Measurements from ENCODE around the gene MACROD2. TPM values are rescaled to one million over a fixed set of nuclear protein-coding genes. Genes with fewer than 3 reads are reported as not detected.

MACROD2 gene
- total RNA-seq, 4 donors from 2014 or later = 12.6 to 60.3 (median 18.9) TPM

- no peak for TF ChIP-seq CTCF (IDR thresholded peaks at IDR 0.05)
- TF ChIP-seq POLR2A (IDR thresholded peaks at IDR 0.05) = no peak
- no peak for TF ChIP-seq POLR2AphosphoS5 (IDR thresholded peaks at IDR 0.05)
- TF ChIP-seq EP300 (IDR thresholded peaks at IDR 0.05) = no peak
Measured at GRCh38 chr20:14724468-14724867, 729.2 kb downstream of the MACROD2 start.

GRCh38 chr20:14726591-14726990 is 731.3 kb downstream of the MACROD2 start:
- no peaks in the 10 kb centered on the region for H3K27me3 ChIP-seq
- no peaks in the 10 kb centered on the region for H3K4me1 ChIP-seq
- no peaks in the 10 kb centered on the region for H3K36me3 ChIP-seq
- DNase-seq (ENCODE audit: low spot score in 2 of 2) = no peak
- H3K27ac ChIP-seq = no peak overlapping the region
- H3K4me3 ChIP-seq = no peak overlapping the region
- TF ChIP-seq POLR2A (IDR thresholded peaks at IDR 0.05) (no peak), CTCF (IDR thresholded peaks at IDR 0.05) (no peak), EP300 (IDR thresholded peaks at IDR 0.05) (no peak), POLR2AphosphoS5 (IDR thresholded peaks at IDR 0.05) (no peak)
- WGBS = 96% methylated on average over 3 of the region's 3 CpGs
- H3K9me3 ChIP-seq = no peaks in the 10 kb centered on the region

More at GRCh38 chr20:14724468-14724867, 729.2 kb downstream of the MACROD2 start:
- Histone ChIP-seq H3K36me3 (no peaks in the 10 kb centered on the region), H3K27ac (no peak overlapping the region), H3K27me3 (no peaks in the 10 kb centered on the region), H3K4me3 (no peak overlapping the region), H3K9me3 (no peaks in the 10 kb centered on the region), H3K4me1 (no peaks in the 10 kb centered on the region)
- DNase-seq (ENCODE audit: low spot score in 2 of 2) = no peak
- WGBS = 49% methylated on average over 1 of the region's 1 CpG

GRCh38 chr20:14727485-14728150 is 732.3 kb downstream of the MACROD2 start:
- DNase-seq (ENCODE audit: low spot score in 2 of 2) = no peak
- WGBS = 88% methylated on average over 1 of the region's 1 CpG
- no peaks in the 10 kb centered on the region for H3K27me3 ChIP-seq

GRCh38 chr20:14729390-14729789 is 734.1 kb downstream of the MACROD2 start:
- WGBS = 88% methylated on average over 3 of the region's 3 CpGs
- no peaks in the 10 kb centered on the region for H3K36me3 ChIP-seq
- H3K4me3 ChIP-seq = no peak overlapping the region
- TF ChIP-seq POLR2AphosphoS5 (IDR thresholded peaks at IDR 0.05) (no peak), POLR2A (IDR thresholded peaks at IDR 0.05) (no peak), CTCF (IDR thresholded peaks at IDR 0.05) (no peak), EP300 (IDR thresholded peaks at IDR 0.05) (no peak)
- no peaks in the 10 kb centered on the region for H3K9me3 ChIP-seq
- no peak overlapping the region for H3K27ac ChIP-seq
- no peaks in the 10 kb centered on the region for H3K4me1 ChIP-seq
- no peaks in the 10 kb centered on the region for H3K27me3 ChIP-seq
- no peak for DNase-seq (ENCODE audit: low spot score in 2 of 2)

More at GRCh38 chr20:14727485-14728150, 732.3 kb downstream of the MACROD2 start:
- Histone ChIP-seq H3K4me1 (no peaks in the 10 kb centered on the region), H3K27ac (no peak overlapping the region), H3K36me3 (no peaks in the 10 kb centered on the region), H3K4me3 (no peak overlapping the region), H3K9me3 (no peaks in the 10 kb centered on the region)
- TF ChIP-seq EP300 (IDR thresholded peaks at IDR 0.05) (no peak), POLR2A (IDR thresholded peaks at IDR 0.05) (no peak), POLR2AphosphoS5 (IDR thresholded peaks at IDR 0.05) (no peak), CTCF (IDR thresholded peaks at IDR 0.05) (no peak)

- 89% methylated on average over 3 of the region's 3 CpGs for WGBS
- DNase-seq (ENCODE audit: low spot score in 2 of 2) = no peak
- H3K4me1 ChIP-seq = no peaks in the 10 kb centered on the region
- no peaks in the 10 kb centered on the region for H3K9me3 ChIP-seq
- H3K36me3 ChIP-seq = no peaks in the 10 kb centered on the region
- H3K27ac ChIP-seq = no peak overlapping the region
- TF ChIP-seq CTCF (IDR thresholded peaks at IDR 0.05) (no peak), POLR2AphosphoS5 (IDR thresholded peaks at IDR 0.05) (no peak), POLR2A (IDR thresholded peaks at IDR 0.05) (no peak), EP300 (IDR thresholded peaks at IDR 0.05) (no peak)
- H3K4me3 ChIP-seq = no peak overlapping the region
- H3K27me3 ChIP-seq = no peaks in the 10 kb centered on the region
Measured at GRCh38 chr20:14732343-14732742, 737.0 kb downstream of the MACROD2 start.

Measured in suprapubic skin (tissue), 4 donors.